Stimulated activated CD8-positive, alpha-beta memory T cell treated with anti-CD3 and anti-CD28 coated beads, Interleukin-12 subunit alpha, Interleukin-12 subunit beta, amount 100 ng/mL, for 4 hours (primary cell): ENCODE data around the gene HSPA2.

Experiments
- DNase-seq: peaks from one replicate; pipeline ENCODE4 v3.0.0-alpha.2; 2020; ENCODE audit warnings: low read depth

HSPA2 gene

GRCh38 chr14:64540208-64541202 lies at the start of gene HSPA2:
Gene HSPA2, plus strand, starts transcription at chr14:64540741. Its CDS starts 109 bp downstream, at chr14:64540850.
- peak; percentile 88 for DNase-seq

- DNase-seq, result no peak
Measured at GRCh38 chr14:64491637-64492036, 48.9 kb upstream of the HSPA2 start.

- DNase-seq, result no peak
Measured at GRCh38 chr14:64493455-64493854, 47.1 kb upstream of the HSPA2 start.

GRCh38 chr14:64495252-64495651 lies 45.3 kb upstream of the HSPA2 start:
- no peak for DNase-seq

- DNase-seq, result no peak
Measured at GRCh38 chr14:64496764-64497163, 43.8 kb upstream of the HSPA2 start.

- DNase-seq, result no peak
Measured at GRCh38 chr14:64500088-64500487, 40.5 kb upstream of the HSPA2 start.

GRCh38 chr14:64501411-64502171 lies 39.0 kb upstream of the HSPA2 start:
- no peak for DNase-seq

GRCh38 chr14:64502456-64502855 lies 38.1 kb upstream of the HSPA2 start:
- DNase-seq, result no peak

- DNase-seq, result no peak
Measured at GRCh38 chr14:64502887-64503433, 37.6 kb upstream of the HSPA2 start.

GRCh38 chr14:64503434-64504309 lies 36.9 kb upstream of the HSPA2 start, which contains the start of gene ZBTB25:
Gene ZBTB25, minus strand, starts transcription at chr14:64503838. Its CDS starts 13,305 bp downstream, at chr14:64490533.
- DNase-seq, result peak; percentile 94

- peak; percentile 82 for DNase-seq
Measured at GRCh38 chr14:64504310-64504896, 36.1 kb upstream of the HSPA2 start, which contains the start of gene ZBTB1. Gene ZBTB1, plus strand, starts transcription at chr14:64504770. Its CDS starts 16,735 bp downstream, at chr14:64521505.

- DNase-seq, result peak; percentile 69
Measured at GRCh38 chr14:64504897-64505794, 35.4 kb upstream of the HSPA2 start.

- no peak for DNase-seq
Measured at GRCh38 chr14:64506721-64507120, 33.8 kb upstream of the HSPA2 start.

- no peak for DNase-seq
Measured at GRCh38 chr14:64507376-64508156, 33.0 kb upstream of the HSPA2 start.

- no peak for DNase-seq
Measured at GRCh38 chr14:64508215-64508776, 32.2 kb upstream of the HSPA2 start.

GRCh38 chr14:64509036-64509435 lies 31.5 kb upstream of the HSPA2 start:
- no peak for DNase-seq

GRCh38 chr14:64510825-64511671 lies 29.5 kb upstream of the HSPA2 start:
- DNase-seq, result no peak

GRCh38 chr14:64513271-64513670 lies 27.3 kb upstream of the HSPA2 start:
- DNase-seq, result no peak
